H9 (cell line): ENCODE measurements around the gene TMEM213. TPM values are rescaled to one million over a fixed set of nuclear protein-coding genes. Genes with fewer than 3 reads are reported as not detected.

Experiments used
- DNase-seq: peaks from one replicate; pipeline ENCODE4 v3.0.0-alpha.2; 2017
- H2AFZ ChIP-seq: one replicate; pipeline ENCODE4 v1.6.1; 2013; ENCODE audit warnings: mild to moderate bottlenecking, low read length, control low read depth, moderate library complexity
- H2AK5ac ChIP-seq: 2 replicates; pipeline ENCODE4 v1.6.1; 2013; ENCODE audit warnings: low read length, control low read depth, mixed read lengths; ENCODE audit not compliant: insufficient read length
- H2BK120ac ChIP-seq: one replicate; pipeline ENCODE4 v1.6.1; 2013; ENCODE audit warnings: low read depth, mild to moderate bottlenecking, low read length, control low read depth, inconsistent platforms; ENCODE audit not compliant: poor library complexity, severe bottlenecking
- H2BK12ac ChIP-seq: 2 replicates; pipeline ENCODE4 v1.6.1; 2013; ENCODE audit warnings: low read length, control low read depth, mixed read lengths, low read depth; ENCODE audit not compliant: insufficient read length
- H2BK15ac ChIP-seq: 2 replicates; pipeline ENCODE4 v1.6.1; 2013; ENCODE audit warnings: low read depth, low read length, control low read depth
- H2BK20ac ChIP-seq: one replicate; pipeline ENCODE4 v1.6.1; 2013; ENCODE audit warnings: low read depth, mild to moderate bottlenecking, low read length, control low read depth, inconsistent platforms; ENCODE audit not compliant: poor library complexity, severe bottlenecking
- H2BK5ac ChIP-seq: 2 replicates; pipeline ENCODE4 v1.6.1; 2013; ENCODE audit warnings: low read length, control low read depth, mixed read lengths; ENCODE audit not compliant: insufficient read length
- H3K14ac ChIP-seq: 2 replicates; pipeline ENCODE4 v1.6.1; 2013; ENCODE audit warnings: low read length, control low read depth; ENCODE audit not compliant: insufficient read depth
- H3K18ac ChIP-seq: 2 replicates; pipeline ENCODE4 v1.6.1; 2013; ENCODE audit warnings: low read depth, mild to moderate bottlenecking, mixed read lengths, low read length, control low read depth; ENCODE audit not compliant: insufficient read length
- H3K23ac ChIP-seq: 2 replicates; pipeline ENCODE4 v1.6.1; 2013; ENCODE audit warnings: low read length, control low read depth, mixed read lengths, low read depth; ENCODE audit not compliant: insufficient read length
- H3K23me2 ChIP-seq: 2 replicates; pipeline ENCODE4 v1.6.1; 2013; ENCODE audit warnings: low read depth, mild to moderate bottlenecking, mixed read lengths, low read length, control low read depth; ENCODE audit not compliant: insufficient read length, poor library complexity, severe bottlenecking
- H3K27ac ChIP-seq: 2 replicates; pipeline ENCODE4 v1.5.1; 2013; ENCODE audit warnings: low read length, control low read depth, mixed read lengths, low read depth; ENCODE audit not compliant: insufficient read length
- H3K27me3 ChIP-seq: 2 replicates; pipeline ENCODE4 v1.6.1; 2013; ENCODE audit warnings: low read length, control low read depth, inconsistent platforms; ENCODE audit not compliant: insufficient read depth
- H3K4ac ChIP-seq: 2 replicates; pipeline ENCODE4 v1.6.1; 2013; ENCODE audit warnings: low read depth, mild to moderate bottlenecking, control low read depth, inconsistent platforms, low read length, moderate library complexity
- H3K4me1 ChIP-seq: 2 replicates; pipeline ENCODE4 v1.6.1; 2013; ENCODE audit warnings: low read length, control low read depth, inconsistent platforms; ENCODE audit not compliant: insufficient read depth
- H3K4me2 ChIP-seq: 2 replicates; pipeline ENCODE4 v1.6.1; 2013; ENCODE audit warnings: low read length, control low read depth, mixed read lengths; ENCODE audit not compliant: insufficient read length, insufficient read depth
- H3K56ac ChIP-seq: 2 replicates; pipeline ENCODE4 v1.6.1; 2013; ENCODE audit warnings: low read depth, mild to moderate bottlenecking, mixed read lengths, low read length, control low read depth; ENCODE audit not compliant: insufficient read length
- H3K79me1 ChIP-seq: 2 replicates; pipeline ENCODE4 v1.6.1; 2013; ENCODE audit warnings: low read depth, mild to moderate bottlenecking, moderate library complexity, low read length, control low read depth, inconsistent platforms; ENCODE audit not compliant: insufficient read depth, poor library complexity, severe bottlenecking
- H3K79me2 ChIP-seq: 2 replicates; pipeline ENCODE4 v1.6.1; 2013; ENCODE audit warnings: low read length, control low read depth, inconsistent platforms; ENCODE audit not compliant: insufficient read depth
- H3K9ac ChIP-seq: 2 replicates; pipeline ENCODE4 v1.6.1; 2013; ENCODE audit warnings: low read length, control low read depth, mixed read lengths; ENCODE audit not compliant: insufficient read length; ENCODE audit errors: extremely low read depth
- H3K9me3 ChIP-seq: one replicate; pipeline ENCODE4 v1.6.1; 2013; ENCODE audit warnings: low read depth, low read length, inconsistent platforms; ENCODE audit not compliant: control insufficient read depth
- H3T11ph ChIP-seq: one replicate; pipeline ENCODE4 v1.6.1; 2013; ENCODE audit warnings: mild to moderate bottlenecking, low read length, control low read depth, inconsistent platforms
- H4K20me1 ChIP-seq: one replicate; pipeline ENCODE4 v1.6.1; 2013; ENCODE audit not compliant: control insufficient read depth, insufficient read length, insufficient read depth
- H4K5ac ChIP-seq: 2 replicates; pipeline ENCODE4 v1.6.1; 2013; ENCODE audit warnings: low read depth, mild to moderate bottlenecking, mixed read lengths, low read length, control low read depth; ENCODE audit not compliant: insufficient read length
- H4K8ac ChIP-seq: replicated peaks from 2 replicates; pipeline ENCODE4 v1.6.1; 2013; ENCODE audit warnings: low read length, control low read depth, mixed read lengths, low read depth; ENCODE audit not compliant: insufficient read length
- H4K91ac ChIP-seq: 2 replicates; pipeline ENCODE4 v1.6.1; 2013; ENCODE audit warnings: low read depth, mild to moderate bottlenecking, moderate library complexity, mixed read lengths, low read length, control low read depth; ENCODE audit not compliant: insufficient read length
- H3K27ac Mint-ChIP-seq, 3 experiments: 2 replicates in 2 of 3; 3 replicates in 1 of 3; pipeline ENCODE4 v1.8.0; 2020 to 2021; ENCODE audit warnings: mixed read lengths in 3 of 3, mild to moderate bottlenecking in 1 of 3, moderate library complexity in 1 of 3
- H3K27me3 Mint-ChIP-seq: 2 replicates; pipeline ENCODE4 v1.8.0; 2021; ENCODE audit warnings: low read depth, mild to moderate bottlenecking, moderate library complexity, mixed read lengths
- H3K36me3 Mint-ChIP-seq, 3 experiments: 2 replicates in 2 of 3; 3 replicates in 1 of 3; pipeline ENCODE4 v1.8.0; 2020 to 2021; ENCODE audit warnings: low read depth in 3 of 3, mixed read lengths in 3 of 3; ENCODE audit not compliant: insufficient read depth in 1 of 3
- H3K4me1 Mint-ChIP-seq, 2 experiments: 2 replicates each; pipeline ENCODE4 v1.8.0; 2020; ENCODE audit warnings: mixed read lengths in 2 of 2
- H3K4me3 Mint-ChIP-seq, 2 experiments: 2 replicates in 1 of 2; 3 replicates in 1 of 2; pipeline ENCODE4 v1.8.0; 2020 to 2021; ENCODE audit warnings: mild to moderate bottlenecking in 2 of 2, mixed read lengths in 2 of 2, moderate library complexity in 1 of 2
- H3K9me3 Mint-ChIP-seq, 2 experiments: 2 replicates in 1 of 2; 3 replicates in 1 of 2; pipeline ENCODE4 v1.8.0; 2020; ENCODE audit warnings: mild to moderate bottlenecking in 2 of 2, mixed read lengths in 2 of 2, moderate library complexity in 1 of 2
- WGBS: extraction: QIAGEN DNeasy Blood & Tissue Kit; methylation state at CpG from one replicate; pipeline ENCODE4 v1.1.7; 2013; ENCODE audit warnings: missing lambda C conversion rate, low lambda C conversion rate, mixed read lengths; ENCODE audit not compliant: insufficient read length; ENCODE audit errors: extremely low coverage; 5-methylcytosine and 5-hydroxymethylcytosine counted together
- total RNA-seq: library from RNA; stranded (reverse); gene quantifications from 2 replicates; pipeline ENCODE4 v1.2.1, GENCODE V29; 2021
- TF ChIP-seq, protein P1 (sequence below): fragments of 200-600 bp; sonication (generic); conservative IDR thresholded peaks from 3 replicates; pipeline ENCODE4 v1.8.0; 2021; ENCODE audit warnings: antibody characterized with exemption, mild to moderate bottlenecking

The TMEM213 gene
- total RNA-seq, 1 experiment from 2014 or later = 0.22 TPM

DNA sequence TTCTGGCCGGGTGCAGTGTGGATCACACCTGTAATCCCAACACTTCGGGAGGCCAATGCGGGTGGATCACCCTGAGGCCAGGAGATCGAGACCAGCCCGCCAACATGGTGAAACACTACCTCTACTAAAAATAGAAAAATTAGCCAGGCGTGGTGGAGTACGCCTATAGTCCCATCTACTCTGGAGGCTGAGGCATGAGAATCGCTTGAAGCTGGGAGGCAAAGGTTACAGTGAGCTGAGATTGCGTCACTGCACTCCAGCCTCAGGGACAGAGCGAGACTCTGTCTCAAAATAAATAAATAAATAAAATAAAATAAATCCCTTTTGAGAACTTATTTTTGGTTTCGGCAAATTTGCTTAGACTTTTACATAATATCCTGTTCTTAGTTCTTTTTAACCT, 31.5 kb downstream of the TMEM213 start:
- Histone ChIP-seq H3K14ac (no peak overlapping the region), H4K5ac (no peak overlapping the region)
- peaks cover 4% of the 10 kb centered on the region in 2 experiments; a peak in 1 of 4 replicates for H3K4me1 Mint-ChIP-seq

More for the DNA sequence above, 31.5 kb downstream of the TMEM213 start:
- H3K79me1 ChIP-seq = no peaks in the 10 kb centered on the region
- H3K27ac ChIP-seq = no peak overlapping the region
- no peak overlapping the region for H2BK20ac ChIP-seq
- no peak overlapping the region for H4K91ac ChIP-seq
- TF ChIP-seq, protein P1, sequence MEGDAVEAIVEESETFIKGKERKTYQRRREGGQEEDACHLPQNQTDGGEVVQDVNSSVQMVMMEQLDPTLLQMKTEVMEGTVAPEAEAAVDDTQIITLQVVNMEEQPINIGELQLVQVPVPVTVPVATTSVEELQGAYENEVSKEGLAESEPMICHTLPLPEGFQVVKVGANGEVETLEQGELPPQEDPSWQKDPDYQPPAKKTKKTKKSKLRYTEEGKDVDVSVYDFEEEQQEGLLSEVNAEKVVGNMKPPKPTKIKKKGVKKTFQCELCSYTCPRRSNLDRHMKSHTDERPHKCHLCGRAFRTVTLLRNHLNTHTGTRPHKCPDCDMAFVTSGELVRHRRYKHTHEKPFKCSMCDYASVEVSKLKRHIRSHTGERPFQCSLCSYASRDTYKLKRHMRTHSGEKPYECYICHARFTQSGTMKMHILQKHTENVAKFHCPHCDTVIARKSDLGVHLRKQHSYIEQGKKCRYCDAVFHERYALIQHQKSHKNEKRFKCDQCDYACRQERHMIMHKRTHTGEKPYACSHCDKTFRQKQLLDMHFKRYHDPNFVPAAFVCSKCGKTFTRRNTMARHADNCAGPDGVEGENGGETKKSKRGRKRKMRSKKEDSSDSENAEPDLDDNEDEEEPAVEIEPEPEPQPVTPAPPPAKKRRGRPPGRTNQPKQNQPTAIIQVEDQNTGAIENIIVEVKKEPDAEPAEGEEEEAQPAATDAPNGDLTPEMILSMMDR = no peak
- Mint-ChIP-seq H3K4me3 (no peak overlapping the region), H3K36me3 (peaks cover 0 to 1% (median under 1%) of the 10 kb centered on the region in 3 experiments; a peak in 4 of 7 replicates), H3K27me3 (no peaks in the 10 kb centered on the region), H3K27ac (no peak overlapping the region), H3K9me3 (peaks cover 0 to 3% of the 10 kb centered on the region in 2 experiments; a peak in 2 of 5 replicates)
- no peak overlapping the region for H2BK120ac ChIP-seq
- H4K20me1 ChIP-seq = no peaks in the 10 kb centered on the region
- H3K27me3 ChIP-seq = no peaks in the 10 kb centered on the region
- no peak overlapping the region for H3K18ac ChIP-seq
- no peak overlapping the region for H2BK5ac ChIP-seq
- H4K8ac ChIP-seq = no peak overlapping the region
- H3K79me2 ChIP-seq = no peaks in the 10 kb centered on the region
- no peak overlapping the region for H3K9ac ChIP-seq
- no peaks in the 10 kb centered on the region for H3K4me1 ChIP-seq
- no peak overlapping the region for H2BK12ac ChIP-seq
- H2BK15ac ChIP-seq = no peak overlapping the region
- no peak overlapping the region for H3K56ac ChIP-seq
- H3K23ac ChIP-seq = no peak overlapping the region
- no CpG with 5 or more reads among the region's 11 CpGs for WGBS
- H3K23me2 ChIP-seq = no peaks in the 10 kb centered on the region
- no peak overlapping the region for H3T11ph ChIP-seq
- H2AFZ ChIP-seq = no peak overlapping the region
- no peak overlapping the region for H3K4ac ChIP-seq
- no peak overlapping the region for H3K4me2 ChIP-seq
- no peaks in the 10 kb centered on the region for H3K9me3 ChIP-seq
- H2AK5ac ChIP-seq = no peak overlapping the region
- no peak for DNase-seq
